Fibroblast of lung (primary cell): ENCODE measurements around the gene CERS4. TPM values are rescaled to one million over a fixed set of nuclear protein-coding genes. Genes with fewer than 3 reads are reported as not detected.
"Not testable (repeated sequence)": the region's sequence is repeated elsewhere in the genome, so short reads cannot be mapped to it uniquely, and the experiment has no call there.

Experiments used
- DNase-seq, 2 donors: peaks; one replicate each; pipeline versions ENCODE4 v3.0.0 to v3.0.0-alpha.2; 2010; ENCODE audit warnings: low read depth in 2 of 2
- H2AFZ ChIP-seq: 2 replicates; pipeline ENCODE4 v1.5.1; 2012; ENCODE audit warnings: low read length, control low read depth, inconsistent platforms
- H3K27ac ChIP-seq: 2 replicates; pipeline ENCODE4 v1.5.1; 2011; ENCODE audit warnings: low read length, control low read depth; ENCODE audit not compliant: insufficient read depth
- H3K27me3 ChIP-seq: 2 replicates; pipeline ENCODE4 v1.5.1; 2011; ENCODE audit warnings: mild to moderate bottlenecking, low read length; ENCODE audit not compliant: control insufficient read depth, insufficient read depth
- H3K36me3 ChIP-seq: 2 replicates; pipeline ENCODE4 v1.5.1; 2011; ENCODE audit warnings: low read length; ENCODE audit not compliant: control insufficient read depth, insufficient read depth
- H3K4me1 ChIP-seq: 2 replicates; pipeline ENCODE4 v1.5.1; 2011; ENCODE audit warnings: low read length; ENCODE audit not compliant: control insufficient read depth, insufficient read depth; ENCODE audit errors: extremely low read depth
- H3K4me2 ChIP-seq: 2 replicates; pipeline ENCODE4 v1.5.1; 2011; ENCODE audit warnings: low read length, control low read depth; ENCODE audit not compliant: insufficient read depth; ENCODE audit errors: extremely low read depth
- H3K4me3 ChIP-seq, 4 experiments: fragments of 200-600 bp in 1 of 4; sonication (generic) in 1 of 4; replicated peaks in 1 of 4; 2 replicates each; pipeline ENCODE4 v1.5.1; 2011 to 2016; ENCODE audit warnings: low read length in 4 of 4, low read depth in 3 of 4, mild to moderate bottlenecking in 3 of 4, control low read depth in 2 of 4, inconsistent platforms in 1 of 4, mixed read lengths in 1 of 4; ENCODE audit not compliant: insufficient read depth in 1 of 4; ENCODE audit errors: control extremely low read depth in 1 of 4
- H3K79me2 ChIP-seq: 2 replicates; pipeline ENCODE4 v1.5.1; 2012; ENCODE audit warnings: mild to moderate bottlenecking, low read length, inconsistent platforms; ENCODE audit not compliant: control insufficient read depth, insufficient read depth
- H3K9ac ChIP-seq: 2 replicates; pipeline ENCODE4 v1.5.1; 2011; ENCODE audit warnings: mild to moderate bottlenecking, low read length, control low read depth; ENCODE audit not compliant: insufficient read depth
- H3K9me3 ChIP-seq: 2 replicates; pipeline ENCODE4 v1.5.1; 2012; ENCODE audit warnings: low read depth, low read length; ENCODE audit not compliant: control insufficient read depth, insufficient read depth
- H4K20me1 ChIP-seq: 2 replicates; pipeline ENCODE4 v1.5.1; 2011; ENCODE audit warnings: low read length; ENCODE audit not compliant: control insufficient read depth, insufficient read depth; ENCODE audit errors: extremely low read depth
- CTCF ChIP-seq, 2 donors: IDR thresholded peaks in 1 of 2; conservative IDR thresholded peaks in 1 of 2; 1 replicate in 1 of 2; 2 replicates in 1 of 2; pipeline ENCODE4 v1.5.1; 2011 to 2012; ENCODE audit warnings: low read length in 2 of 2, control low read depth in 1 of 2, inconsistent platforms in 1 of 2, low read depth in 1 of 2, mild to moderate bottlenecking in 1 of 2
- EZH2 ChIP-seq: IDR thresholded peaks from 2 replicates; pipeline ENCODE4 v1.5.1; 2012; ENCODE audit warnings: low read length, control low read depth, mild to moderate bottlenecking; ENCODE audit errors: missing control alignments
- polyA plus RNA-seq, 2 donors: library from polyadenylated mRNA; depleted of rRNA in 1 of 2; stranded (reverse) in 1 of 2; unstranded in 1 of 2; fragments of >200 nt; gene quantifications; 2 replicates each; pipeline ENCODE4 v1.2.1, GENCODE V29; 2011 to 2012; ENCODE audit warnings: missing spikeins in 1 of 2
- total RNA-seq: library from RNA; depleted of rRNA; stranded (reverse); fragments of >200 nt; gene quantifications from 2 replicates; pipeline ENCODE4 v1.2.1, GENCODE V29; 2014

The CERS4 gene
- total and polyA plus RNA-seq, 2 donors (not counting 1 experiment from before 2014, with no cell fraction given): 0.74 to 17.0 TPM

- Histone ChIP-seq H3K27me3 (no peaks in the 10 kb centered on the region), H3K79me2 (no peaks in the 10 kb centered on the region), H4K20me1 (no peaks in the 10 kb centered on the region), H3K27ac (no peak overlapping the region), H3K9me3 (no peaks in the 10 kb centered on the region), H2AFZ (no peak overlapping the region), H3K4me2 (no peak overlapping the region), H3K4me3 (no peak overlapping the region), H3K36me3 (no peaks in the 10 kb centered on the region), H3K4me1 (no peaks in the 10 kb centered on the region), H3K9ac (no peak overlapping the region)
- no peak for TF ChIP-seq CTCF (conservative IDR thresholded peaks at IDR 0.05 in 1 of 2, IDR thresholded peaks at IDR 0.05 in 1 of 2; ENCODE audit: low read depth in 1 of 2, low read length in 2 of 2)
- TF ChIP-seq EZH2: no peak
- DNase-seq: no peak
These were observed 11.3 kb downstream of the CERS4 start for GRCh38 chr19:8220481-8220880.

- Histone ChIP-seq H3K9ac (no peak overlapping the region), H3K4me2 (no peak overlapping the region), H3K4me1 (no peaks in the 10 kb centered on the region), H2AFZ (no peak overlapping the region), H3K27me3 (no peaks in the 10 kb centered on the region), H3K9me3 (no peaks in the 10 kb centered on the region), H3K4me3 (no peak overlapping the region), H4K20me1 (no peaks in the 10 kb centered on the region), H3K79me2 (no peaks in the 10 kb centered on the region), H3K27ac (no peak overlapping the region), H3K36me3 (no peaks in the 10 kb centered on the region)
- TF ChIP-seq CTCF (conservative IDR thresholded peaks at IDR 0.05 in 1 of 2, IDR thresholded peaks at IDR 0.05 in 1 of 2; ENCODE audit: low read depth in 1 of 2, low read length in 2 of 2) (no peak), EZH2 (no peak)
- no peak for DNase-seq
These were observed 12.0 kb downstream of the CERS4 start for GRCh38 chr19:8221161-8221560.

GRCh38 chr19:8223442-8223841 lies 14.3 kb downstream of the CERS4 start:
- not testable (repeated sequence) for H3K4me2 ChIP-seq, H3K9ac ChIP-seq, DNase-seq, H3K27ac ChIP-seq, H3K9me3 ChIP-seq, H3K27me3 ChIP-seq, H3K79me2 ChIP-seq, H3K36me3 ChIP-seq, H2AFZ ChIP-seq, H3K4me3 ChIP-seq, H3K4me1 ChIP-seq, H4K20me1 ChIP-seq
